Osteocyte (in vitro differentiated cells): ENCODE results near the gene GPR162. TPM values are rescaled to one million over a fixed set of nuclear protein-coding genes. Genes with fewer than 3 reads are reported as not detected.
"Not testable (repeated sequence)": the region's sequence is repeated elsewhere in the genome, so short reads cannot be mapped to it uniquely, and the experiment has no call there.

Source experiments
- DNase-seq: peaks from one replicate; pipeline ENCODE4 v3.0.0; 2021; ENCODE audit warnings: mixed read lengths; ENCODE audit not compliant: unreplicated experiment; ENCODE audit errors: extremely low spot score
- H3K27ac Mint-ChIP-seq: one replicate; pipeline ENCODE4 v1.8.0; 2021; ENCODE audit warnings: mild to moderate bottlenecking, mixed read lengths; ENCODE audit not compliant: unreplicated experiment
- H3K27me3 Mint-ChIP-seq: one replicate; pipeline ENCODE4 v1.8.0; 2021; ENCODE audit warnings: mixed read lengths; ENCODE audit not compliant: unreplicated experiment
- H3K36me3 Mint-ChIP-seq: one replicate; pipeline ENCODE4 v1.8.0; 2021; ENCODE audit warnings: mixed read lengths; ENCODE audit not compliant: unreplicated experiment
- H3K4me1 Mint-ChIP-seq: one replicate; pipeline ENCODE4 v1.8.0; 2021; ENCODE audit warnings: mixed read lengths; ENCODE audit not compliant: unreplicated experiment
- H3K4me3 Mint-ChIP-seq: one replicate; pipeline ENCODE4 v1.8.0; 2021; ENCODE audit warnings: mild to moderate bottlenecking, moderate library complexity, mixed read lengths; ENCODE audit not compliant: unreplicated experiment
- H3K9me3 Mint-ChIP-seq: one replicate; pipeline ENCODE4 v1.8.0; 2021; ENCODE audit warnings: mixed read lengths; ENCODE audit not compliant: unreplicated experiment
- CTCF ChIP-seq: fragments of 200-600 bp; sonication (generic); IDR thresholded peaks from 2 replicates; pipeline ENCODE4 v1.5.0; 2021; ENCODE audit warnings: antibody characterized with exemption, mild to moderate bottlenecking, moderate library complexity
- total RNA-seq: library from RNA; stranded (reverse); gene quantifications from 2 replicates; pipeline ENCODE4 v1.2.1, GENCODE V29; 2021

Gene GPR162
- total RNA-seq, 1 donor from 2014 or later: 11.5 TPM

- no peak overlapping the region for H3K4me3 Mint-ChIP-seq
- no peak for DNase-seq
- H3K27me3 Mint-ChIP-seq: no peaks in the 10 kb centered on the region
- no peak overlapping the region for H3K27ac Mint-ChIP-seq
- peaks cover 45% of the 10 kb centered on the region for H3K36me3 Mint-ChIP-seq
- no peaks in the 10 kb centered on the region for H3K9me3 Mint-ChIP-seq
- peaks cover 2% of the 10 kb centered on the region for H3K4me1 Mint-ChIP-seq
- TF ChIP-seq CTCF: no peak
Measured at GRCh38 chr12:6861391-6861790, 39.8 kb downstream of the GPR162 start.

GRCh38 chr12:6863033-6863432 lies 41.4 kb downstream of the GPR162 start:
- DNase-seq: no peak
- Mint-ChIP-seq H3K27ac (no peak overlapping the region), H3K4me3 (no peak overlapping the region), H3K36me3 (peaks cover 38% of the 10 kb centered on the region), H3K27me3 (no peaks in the 10 kb centered on the region), H3K4me1 (peaks cover 9% of the 10 kb centered on the region), H3K9me3 (no peaks in the 10 kb centered on the region)
- no peak for TF ChIP-seq CTCF

GRCh38 chr12:6863586-6864321 lies 42.1 kb downstream of the GPR162 start:
- no peak overlapping the region for H3K27ac Mint-ChIP-seq
- H3K9me3 Mint-ChIP-seq: no peaks in the 10 kb centered on the region
- H3K4me1 Mint-ChIP-seq: peaks cover 16% of the 10 kb centered on the region
- peaks cover 34% of the 10 kb centered on the region for H3K36me3 Mint-ChIP-seq
- no peak for TF ChIP-seq CTCF
- no peak overlapping the region for H3K4me3 Mint-ChIP-seq
- DNase-seq: no peak
- no peaks in the 10 kb centered on the region for H3K27me3 Mint-ChIP-seq

- peaks cover 41% of the 10 kb centered on the region for H3K36me3 Mint-ChIP-seq
- not testable (repeated sequence) for H3K4me3 Mint-ChIP-seq, DNase-seq, H3K27me3 Mint-ChIP-seq, H3K9me3 Mint-ChIP-seq
- peaks cover 26% of the 10 kb centered on the region for H3K4me1 Mint-ChIP-seq
- peak overlapping the region; percentile 6 for H3K27ac Mint-ChIP-seq
Measured at GRCh38 chr12:6865307-6865706, 43.7 kb downstream of the GPR162 start.

GRCh38 chr12:6866163-6866919 lies 44.7 kb downstream of the GPR162 start:
- Mint-ChIP-seq H3K4me3 (peak overlapping the region; percentile 91), H3K27ac (peak overlapping the region; percentile 95), H3K36me3 (peaks cover 38% of the 10 kb centered on the region), H3K27me3 (no peaks in the 10 kb centered on the region), H3K4me1 (peaks cover 36% of the 10 kb centered on the region), H3K9me3 (no peaks in the 10 kb centered on the region)
- DNase-seq: no peak
- TF ChIP-seq CTCF: no peak
